Retinal pigment epithelial cell (primary cell): ENCODE measurements around the gene PDE9A.

Source experiments
- DNase-seq: peaks from one replicate; pipeline ENCODE4 v3.0.0-alpha.2; 2010; ENCODE audit warnings: low read depth
- H3K4me3 ChIP-seq: 2 replicates; pipeline ENCODE4 v1.5.1; 2011; ENCODE audit warnings: mild to moderate bottlenecking, low read length, control low read depth, moderate library complexity
- TF ChIP-seq, protein P1 (sequence below): conservative IDR thresholded peaks from 2 replicates; pipeline ENCODE4 v1.5.1; 2011; ENCODE audit warnings: low read depth, low read length, control low read depth, inconsistent platforms

The PDE9A gene

DNA sequence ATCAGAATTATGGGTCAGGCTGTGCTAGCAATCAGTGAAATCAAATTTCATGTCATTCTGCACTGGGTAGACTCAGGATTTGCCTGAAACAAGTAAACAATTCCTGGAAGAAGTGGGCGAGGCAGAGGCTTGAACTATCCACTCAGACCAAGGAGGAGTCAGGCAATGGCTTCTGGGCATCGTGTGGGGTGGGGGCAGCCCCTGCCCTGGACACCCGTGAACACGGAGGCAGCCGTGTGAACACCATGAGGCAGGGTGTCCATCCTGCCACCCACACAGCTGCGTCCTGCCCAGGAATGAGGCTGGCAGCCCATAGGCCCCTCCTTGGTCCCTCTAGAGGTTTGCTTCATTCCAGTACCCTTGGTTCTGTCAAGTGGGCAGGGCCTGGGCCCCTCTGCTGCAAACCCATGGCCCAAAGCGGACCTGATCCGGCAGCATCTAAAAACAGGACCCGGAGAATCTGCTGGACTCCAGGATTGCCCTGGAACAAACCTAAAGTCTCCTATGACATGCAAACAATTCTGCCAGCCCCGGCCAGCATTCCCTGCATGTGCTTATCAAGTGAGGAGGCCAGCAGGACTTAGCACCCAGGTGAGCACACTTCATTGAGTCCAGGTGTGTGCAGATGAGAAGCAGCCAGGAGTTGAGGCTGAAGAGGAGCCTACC lies 69.5 kb downstream of the PDE9A start:
- TF ChIP-seq, protein P1, sequence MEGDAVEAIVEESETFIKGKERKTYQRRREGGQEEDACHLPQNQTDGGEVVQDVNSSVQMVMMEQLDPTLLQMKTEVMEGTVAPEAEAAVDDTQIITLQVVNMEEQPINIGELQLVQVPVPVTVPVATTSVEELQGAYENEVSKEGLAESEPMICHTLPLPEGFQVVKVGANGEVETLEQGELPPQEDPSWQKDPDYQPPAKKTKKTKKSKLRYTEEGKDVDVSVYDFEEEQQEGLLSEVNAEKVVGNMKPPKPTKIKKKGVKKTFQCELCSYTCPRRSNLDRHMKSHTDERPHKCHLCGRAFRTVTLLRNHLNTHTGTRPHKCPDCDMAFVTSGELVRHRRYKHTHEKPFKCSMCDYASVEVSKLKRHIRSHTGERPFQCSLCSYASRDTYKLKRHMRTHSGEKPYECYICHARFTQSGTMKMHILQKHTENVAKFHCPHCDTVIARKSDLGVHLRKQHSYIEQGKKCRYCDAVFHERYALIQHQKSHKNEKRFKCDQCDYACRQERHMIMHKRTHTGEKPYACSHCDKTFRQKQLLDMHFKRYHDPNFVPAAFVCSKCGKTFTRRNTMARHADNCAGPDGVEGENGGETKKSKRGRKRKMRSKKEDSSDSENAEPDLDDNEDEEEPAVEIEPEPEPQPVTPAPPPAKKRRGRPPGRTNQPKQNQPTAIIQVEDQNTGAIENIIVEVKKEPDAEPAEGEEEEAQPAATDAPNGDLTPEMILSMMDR: no peak
- DNase-seq: no peak

DNA sequence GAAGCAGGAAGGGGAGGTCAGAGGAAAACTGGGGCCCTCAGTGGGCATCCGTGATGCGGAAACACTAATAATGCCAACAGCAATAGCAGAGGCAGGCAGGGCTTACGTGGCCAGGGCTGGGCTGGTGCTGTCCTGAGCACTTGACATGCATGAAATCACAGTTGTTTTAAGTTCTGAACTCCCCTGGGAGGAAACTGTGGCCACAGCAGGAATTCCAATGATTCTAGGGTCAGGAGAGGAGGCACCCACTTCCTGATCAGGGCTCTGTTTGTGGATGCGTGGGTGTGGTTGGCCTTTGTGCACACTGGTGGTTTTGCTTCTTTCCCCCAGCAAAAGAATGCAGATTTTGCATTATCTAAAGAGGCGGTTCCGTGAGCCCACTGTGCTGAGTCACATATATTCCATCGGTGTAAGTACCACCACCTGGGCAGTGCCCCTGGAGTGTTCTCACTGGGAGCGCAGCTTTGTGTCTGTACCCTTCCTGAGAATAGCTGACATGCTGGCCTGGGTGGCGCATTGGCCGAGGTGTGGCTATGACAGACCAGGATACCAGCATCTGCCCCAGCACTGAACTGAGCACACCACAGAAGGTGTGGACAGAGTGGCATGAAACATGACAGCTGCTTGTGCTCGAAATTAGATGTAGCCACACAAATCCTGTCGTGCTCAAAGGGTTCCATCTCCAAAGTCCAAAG lies 71.0 kb downstream of the PDE9A start:
- TF ChIP-seq, protein P1: no peak
- H3K4me3 ChIP-seq: no peak overlapping the region
- peak; percentile 35 for DNase-seq

More for the DNA sequence above, 69.5 kb downstream of the PDE9A start:
- no peak overlapping the region for H3K4me3 ChIP-seq

DNA sequence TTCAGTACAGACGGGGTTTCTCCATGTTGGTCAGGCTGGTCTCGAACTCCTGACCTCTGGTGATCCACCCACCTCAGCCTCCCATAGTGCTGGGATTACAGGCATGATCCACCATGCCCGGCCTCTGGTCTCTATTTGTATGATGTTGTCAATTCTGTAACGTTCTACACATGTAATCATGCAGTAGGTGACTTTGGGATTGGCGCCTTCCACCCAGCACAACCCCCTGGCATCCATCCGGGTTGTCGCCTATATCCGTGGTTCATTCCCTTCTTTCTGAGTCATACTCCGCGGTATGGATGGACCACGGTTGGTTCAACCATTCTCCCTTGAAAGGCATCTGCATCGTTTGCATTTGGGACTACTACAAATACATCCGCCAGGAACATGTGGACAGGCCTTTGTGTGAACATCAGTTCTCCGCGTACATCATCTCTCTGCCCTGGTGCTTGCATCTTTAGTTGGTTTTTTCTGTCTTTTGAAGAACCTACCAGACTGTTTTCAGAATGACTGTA lies 72.1 kb downstream of the PDE9A start:
- DNase-seq: no peak
- TF ChIP-seq, protein P1: no peak

DNA sequence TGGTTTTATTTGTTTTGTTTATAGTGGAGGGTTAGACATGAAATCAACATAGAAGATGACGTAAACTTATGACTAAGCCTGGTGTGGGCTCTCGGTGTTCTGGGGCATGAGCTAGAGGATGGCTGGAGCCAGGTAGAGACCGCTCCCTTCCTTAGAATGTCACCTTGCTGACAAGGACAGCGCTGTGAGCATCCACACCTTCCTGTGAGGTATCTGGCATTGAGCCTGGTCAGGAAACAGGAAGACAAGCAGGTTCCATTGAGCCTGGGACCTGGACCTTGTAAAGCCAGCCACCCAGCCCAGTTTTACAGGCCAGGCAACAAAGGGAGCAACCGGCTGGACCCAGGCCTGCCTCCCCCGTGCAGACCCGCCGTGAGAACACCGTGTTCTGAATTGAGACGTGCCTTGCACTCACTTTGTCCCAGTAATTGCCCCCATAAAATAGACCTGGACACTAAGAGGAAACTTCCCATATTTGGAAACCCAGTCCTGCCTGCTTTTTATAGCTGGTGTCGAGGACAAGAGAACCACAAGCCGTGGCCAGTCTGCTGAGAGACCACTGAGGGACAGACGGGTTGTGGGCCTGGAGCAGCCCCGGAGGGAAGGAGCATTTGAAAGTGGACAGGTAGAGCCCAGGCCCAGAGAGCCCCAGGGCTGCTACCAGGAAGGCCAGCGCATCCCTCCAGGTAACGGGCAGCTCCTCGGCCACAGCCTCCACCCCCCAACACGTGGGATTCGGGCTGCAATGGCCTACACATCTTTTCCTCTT lies 78.0 kb downstream of the PDE9A start:
- no peak for DNase-seq
- TF ChIP-seq, protein P1: no peak
- no peak overlapping the region for H3K4me3 ChIP-seq

More for the DNA sequence above, 72.1 kb downstream of the PDE9A start:
- no peak overlapping the region for H3K4me3 ChIP-seq

DNA sequence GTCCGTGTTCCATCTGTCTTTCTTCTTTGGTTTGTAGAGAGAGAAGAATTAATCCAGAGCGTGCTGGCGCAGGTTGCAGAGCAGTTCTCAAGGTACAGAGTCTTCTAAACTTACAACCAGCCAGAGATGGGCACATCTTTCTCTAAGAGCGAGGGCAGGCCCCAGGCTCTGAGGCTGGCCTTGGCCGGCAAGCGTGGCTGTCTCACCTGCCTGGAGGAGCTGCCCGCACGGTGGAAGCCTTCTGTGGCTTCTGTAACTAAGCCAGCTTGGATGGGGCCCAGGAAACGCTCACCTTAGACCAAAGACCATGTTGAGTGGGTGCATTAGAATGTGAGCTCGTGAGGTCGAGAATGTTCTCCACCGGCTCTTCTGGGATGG lies 78.6 kb downstream of the PDE9A start:
- no peak overlapping the region for H3K4me3 ChIP-seq
- no peak for DNase-seq
- TF ChIP-seq, protein P1: no peak

DNA sequence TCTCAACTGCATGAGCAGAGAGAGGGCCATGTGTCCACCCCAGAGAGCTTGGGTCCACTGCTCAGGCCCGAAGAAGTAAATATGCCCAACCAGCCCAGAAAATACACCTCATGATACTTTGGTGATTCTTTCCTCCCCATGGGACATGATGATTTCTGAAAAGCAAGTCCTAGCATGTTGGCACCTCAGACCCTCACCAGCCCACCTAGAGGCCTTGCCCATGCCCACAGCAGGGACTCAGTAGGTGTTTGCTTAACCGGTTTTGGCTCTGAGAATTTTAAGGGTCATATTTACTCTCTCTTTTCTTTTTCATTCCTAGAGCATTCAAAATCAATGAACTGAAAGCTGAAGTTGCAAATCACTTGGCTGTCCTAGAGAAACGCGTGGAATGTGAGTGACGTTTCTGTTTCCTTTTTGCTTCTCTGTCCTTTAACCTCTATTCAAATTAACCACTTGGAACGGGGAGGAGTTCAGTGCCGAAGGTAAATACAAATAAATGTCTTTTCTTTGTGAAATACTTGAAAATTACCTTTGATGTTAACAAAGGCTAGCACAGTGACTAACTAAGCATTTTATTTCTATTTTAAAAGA lies 79.7 kb downstream of the PDE9A start:
- no peak for DNase-seq
- TF ChIP-seq, protein P1: no peak
- H3K4me3 ChIP-seq: no peak overlapping the region
